Measurements from ENCODE around the gene LY6G6C. TPM values are rescaled to one million over a fixed set of nuclear protein-coding genes. Genes with fewer than 3 reads are reported as not detected.

Gene LY6G6C
- total and polyA plus RNA-seq, 2 of the 13 experiments (the other 11 are each of a cell fraction or from before 2014, with no cell fraction given) = 0.15 TPM; not detected in 1

DNA sequence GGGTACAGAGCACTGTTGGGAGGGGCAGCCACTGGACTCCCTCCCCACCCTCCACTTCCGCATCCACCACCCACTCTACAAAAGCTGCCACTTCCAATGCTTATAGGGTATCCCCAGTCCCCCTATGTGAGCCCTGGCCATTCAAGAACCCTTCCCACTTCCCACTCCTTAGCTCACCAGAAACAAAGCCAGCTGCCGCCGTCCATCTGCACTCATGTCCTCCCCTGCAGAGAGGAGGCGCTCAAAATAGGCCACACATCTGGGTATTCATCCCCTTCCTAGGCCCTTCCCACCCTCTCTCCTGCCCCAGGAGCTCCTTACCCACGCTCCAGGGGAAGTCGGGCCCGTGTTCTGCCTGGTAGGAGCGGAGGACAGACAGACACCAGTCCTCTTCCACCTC lies 34.2 kb downstream of the LY6G6C start:
- H3K27ac ChIP-seq (ENCODE audit: extremely low read length, insufficient read depth, low read length) = no peak overlapping the region
- H2AFZ ChIP-seq (ENCODE audit: low read length) = no peak overlapping the region
- WGBS (ENCODE audit: low lambda C conversion rate) = 96% methylated on average over 8 of the region's 8 CpGs
- no peak for TF ChIP-seq RFX3 (CRISPR knock-in tag; IDR thresholded peaks at IDR 0.05)
- TF ChIP-seq, protein P1, sequence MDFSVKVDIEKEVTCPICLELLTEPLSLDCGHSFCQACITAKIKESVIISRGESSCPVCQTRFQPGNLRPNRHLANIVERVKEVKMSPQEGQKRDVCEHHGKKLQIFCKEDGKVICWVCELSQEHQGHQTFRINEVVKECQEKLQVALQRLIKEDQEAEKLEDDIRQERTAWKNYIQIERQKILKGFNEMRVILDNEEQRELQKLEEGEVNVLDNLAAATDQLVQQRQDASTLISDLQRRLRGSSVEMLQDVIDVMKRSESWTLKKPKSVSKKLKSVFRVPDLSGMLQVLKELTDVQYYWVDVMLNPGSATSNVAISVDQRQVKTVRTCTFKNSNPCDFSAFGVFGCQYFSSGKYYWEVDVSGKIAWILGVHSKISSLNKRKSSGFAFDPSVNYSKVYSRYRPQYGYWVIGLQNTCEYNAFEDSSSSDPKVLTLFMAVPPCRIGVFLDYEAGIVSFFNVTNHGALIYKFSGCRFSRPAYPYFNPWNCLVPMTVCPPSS (IDR thresholded peaks at IDR 0.05) = no peak
- TF ChIP-seq MIXL1 (CRISPR knock-in tag; IDR thresholded peaks at IDR 0.05) = no peak
- TF ChIP-seq ZMYM2 (CRISPR knock-in tag; IDR thresholded peaks at IDR 0.05) = no peak
- no peak for TF ChIP-seq ZNF367 (CRISPR knock-in tag; IDR thresholded peaks at IDR 0.05; ENCODE audit: borderline replicate concordance)
- H3K27me3 ChIP-seq (ENCODE audit: control insufficient read depth in 1 of 2, insufficient read depth in 2 of 2, low read length in 2 of 2) = no peaks in the 10 kb centered on the region
- H4K20me1 ChIP-seq (ENCODE audit: insufficient read depth, low read length) = no peaks in the 10 kb centered on the region
- H3K4me2 ChIP-seq (ENCODE audit: low read depth, low read length) = no peak overlapping the region
- H3K4me1 ChIP-seq (ENCODE audit: insufficient read depth, low read length) = peaks cover 28% of the 10 kb centered on the region
- ChIA-PET CTCF (ENCODE audit: low intra/inter-chr PET ratio, low total read pairs) (no interaction called here), POLR2A (interaction anchor here (1.4 kb wide), 1 partner anchor 17 kb away, joined by 3 read pairs; the partner anchor contains the start of gene LY6G5B)
- intact Hi-C loops (cut with micrococcal nuclease; ENCODE audit: unreplicated experiment) (no loop called here), in situ Hi-C loops (cut with HindIII; ENCODE audit: extremely low pct_ligation_motif_present, low pct_unique_long_range_greater_than_20kb) (no loop called here)
- DNase-seq (ENCODE audit: low spot score) (no peak), ATAC-seq (no peak), FAIRE-seq (no peak)
- H3K36me3 ChIP-seq (replicated peaks in 1 of 2; ENCODE audit: control insufficient read depth in 1 of 2, insufficient read depth in 2 of 2, low read length in 2 of 2) = peaks cover 41 to 46% of the 10 kb centered on the region in 2 experiments
- no peaks in the 10 kb centered on the region for H3K79me2 ChIP-seq (ENCODE audit: insufficient read depth, low read length)
- no TSS peak for BruUV-seq (replicated peaks)
- H3K4me3 ChIP-seq (replicated peaks in 1 of 3; ENCODE audit: insufficient read depth in 1 of 3, low read depth in 2 of 3, low read length in 3 of 3) = no peak overlapping the region
- H3K9me3 ChIP-seq (ENCODE audit: low read length) = no peaks in the 10 kb centered on the region
- H3K9ac ChIP-seq (ENCODE audit: insufficient read depth, low read depth, low read length) = no peak overlapping the region

DNA sequence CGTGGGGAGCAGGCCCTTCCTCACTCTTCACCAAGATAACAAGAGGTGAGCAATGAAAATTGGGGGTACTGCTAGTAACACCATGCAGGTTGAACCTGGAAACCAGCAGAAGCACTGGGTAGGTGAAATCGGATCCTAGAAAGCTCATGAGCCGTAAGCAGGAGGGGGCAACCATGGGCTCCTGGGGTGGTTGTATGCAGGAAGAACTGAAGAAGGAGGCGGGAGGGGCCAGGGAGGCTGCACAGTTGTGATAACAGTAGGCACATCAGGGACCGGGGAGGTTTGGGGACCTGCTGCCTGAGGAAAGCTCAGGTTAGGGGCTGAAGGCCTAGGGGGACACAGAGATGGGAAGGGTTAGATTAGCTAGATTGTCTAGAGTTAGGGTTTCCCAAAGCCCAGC lies 35.1 kb downstream of the LY6G6C start:
- Histone ChIP-seq H2AFZ (ENCODE audit: low read length) (no peak overlapping the region), H3K27me3 (ENCODE audit: control insufficient read depth in 1 of 2, insufficient read depth in 2 of 2, low read length in 2 of 2) (no peaks in the 10 kb centered on the region), H3K4me2 (ENCODE audit: low read depth, low read length) (no peak overlapping the region), H4K20me1 (ENCODE audit: insufficient read depth, low read length) (no peaks in the 10 kb centered on the region), H3K27ac (ENCODE audit: extremely low read length, insufficient read depth, low read length) (no peak overlapping the region), H3K4me3 (replicated peaks in 1 of 3; ENCODE audit: insufficient read depth in 1 of 3, low read depth in 2 of 3, low read length in 3 of 3) (no peak overlapping the region), H3K9ac (ENCODE audit: insufficient read depth, low read depth, low read length) (no peak overlapping the region), H3K4me1 (ENCODE audit: insufficient read depth, low read length) (peaks cover 33% of the 10 kb centered on the region), H3K36me3 (replicated peaks in 1 of 2; ENCODE audit: control insufficient read depth in 1 of 2, insufficient read depth in 2 of 2, low read length in 2 of 2) (peaks cover 37 to 44% of the 10 kb centered on the region in 2 experiments), H3K9me3 (ENCODE audit: low read length) (no peaks in the 10 kb centered on the region), H3K79me2 (ENCODE audit: insufficient read depth, low read length) (no peaks in the 10 kb centered on the region)
- BruUV-seq (replicated peaks) = no TSS peak
- CTCF ChIA-PET (ENCODE audit: low intra/inter-chr PET ratio, low total read pairs) = no interaction called here
- FAIRE-seq (no peak), DNase-seq (ENCODE audit: low spot score) (no peak), ATAC-seq (no peak)
- intact Hi-C loops (cut with micrococcal nuclease; ENCODE audit: unreplicated experiment) = no loop called here
- WGBS (ENCODE audit: low lambda C conversion rate) = 95% methylated on average over 5 of the region's 5 CpGs
- POLR2A ChIA-PET = interaction anchor here (1.4 kb wide), 1 partner anchor 16 kb away, joined by 3 read pairs; the partner anchor contains the start of gene LY6G5B
- in situ Hi-C loops (cut with HindIII; ENCODE audit: extremely low pct_ligation_motif_present, low pct_unique_long_range_greater_than_20kb) = no loop called here
- TF ChIP-seq ZNF550 (CRISPR knock-in tag; IDR thresholded peaks at IDR 0.05; ENCODE audit: borderline replicate concordance) (no peak), ZNF788 (CRISPR knock-in tag; IDR thresholded peaks at IDR 0.05; ENCODE audit: borderline replicate concordance) (no peak), ZFP36 (IDR thresholded peaks at IDR 0.05; ENCODE audit: borderline replicate concordance, low read depth, low read length, partially characterized antibody) (no peak), FIP1L1 (IDR thresholded peaks at IDR 0.05; ENCODE audit: borderline replicate concordance, insufficient read depth, low read depth, low read length) (no peak), DPF2 (CRISPR knock-in tag; IDR thresholded peaks at IDR 0.05; ENCODE audit: borderline replicate concordance, low read depth) (no peak), ZNF713 (CRISPR knock-in tag; IDR thresholded peaks at IDR 0.05) (no peak), ZNF232 (CRISPR knock-in tag; IDR thresholded peaks at IDR 0.05; ENCODE audit: borderline replicate concordance) (no peak)
- TF ChIP-seq, protein P2, sequence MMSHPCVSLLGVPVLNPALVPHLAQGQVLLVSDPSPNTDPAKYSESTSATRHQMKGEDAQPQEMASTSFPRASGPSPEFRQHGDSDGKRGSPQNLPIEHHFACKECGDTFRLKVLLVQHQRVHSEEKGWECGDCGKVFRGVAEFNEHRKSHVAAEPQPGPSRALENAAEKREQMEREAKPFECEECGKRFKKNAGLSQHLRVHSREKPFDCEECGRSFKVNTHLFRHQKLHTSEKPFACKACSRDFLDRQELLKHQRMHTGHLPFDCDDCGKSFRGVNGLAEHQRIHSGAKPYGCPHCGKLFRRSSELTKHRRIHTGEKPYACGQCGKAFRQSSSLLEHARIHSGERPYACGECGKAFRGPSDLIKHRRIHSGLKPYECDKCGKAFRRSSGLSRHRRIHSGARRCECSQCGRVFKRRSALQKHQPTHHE (CRISPR knock-in tag; IDR thresholded peaks at IDR 0.05; ENCODE audit: borderline replicate concordance) = no peak
- TF ChIP-seq, protein P3, sequence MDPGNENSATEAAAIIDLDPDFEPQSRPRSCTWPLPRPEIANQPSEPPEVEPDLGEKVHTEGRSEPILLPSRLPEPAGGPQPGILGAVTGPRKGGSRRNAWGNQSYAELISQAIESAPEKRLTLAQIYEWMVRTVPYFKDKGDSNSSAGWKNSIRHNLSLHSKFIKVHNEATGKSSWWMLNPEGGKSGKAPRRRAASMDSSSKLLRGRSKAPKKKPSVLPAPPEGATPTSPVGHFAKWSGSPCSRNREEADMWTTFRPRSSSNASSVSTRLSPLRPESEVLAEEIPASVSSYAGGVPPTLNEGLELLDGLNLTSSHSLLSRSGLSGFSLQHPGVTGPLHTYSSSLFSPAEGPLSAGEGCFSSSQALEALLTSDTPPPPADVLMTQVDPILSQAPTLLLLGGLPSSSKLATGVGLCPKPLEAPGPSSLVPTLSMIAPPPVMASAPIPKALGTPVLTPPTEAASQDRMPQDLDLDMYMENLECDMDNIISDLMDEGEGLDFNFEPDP (CRISPR knock-in tag; conservative IDR thresholded peaks at IDR 0.05) = no peak

All from HepG2 (cell line).